GM19397 (cell line): Measurements from ENCODE around the gene RAB3IL1.

Experiments
- ATAC-seq: cut with Tn5 transposase; IDR thresholded peaks from one replicate; pipeline ENCODE4 v1.9.1; 2021; ENCODE audit warnings: mild to moderate bottlenecking, moderate library complexity; ENCODE audit not compliant: unreplicated experiment

RAB3IL1 gene

DNA sequence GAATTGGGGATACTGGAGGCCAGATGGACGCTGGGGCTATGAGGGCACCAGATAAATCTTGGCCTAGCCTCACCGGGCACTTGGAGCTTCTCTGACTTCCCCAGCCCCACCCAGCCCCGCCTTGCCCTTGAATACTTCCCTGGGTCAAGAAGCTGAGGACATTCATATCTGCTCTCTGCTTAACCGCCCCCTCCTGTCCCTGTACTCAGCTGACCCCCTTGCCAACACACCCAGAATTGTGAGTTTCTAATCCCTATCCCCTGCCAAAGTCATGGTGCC is 48.0 kb downstream of the RAB3IL1 start:
- no peak for ATAC-seq

GRCh38 chr11:61868571-61869428 is 48.6 kb downstream of the RAB3IL1 start:
- no peak for ATAC-seq

DNA sequence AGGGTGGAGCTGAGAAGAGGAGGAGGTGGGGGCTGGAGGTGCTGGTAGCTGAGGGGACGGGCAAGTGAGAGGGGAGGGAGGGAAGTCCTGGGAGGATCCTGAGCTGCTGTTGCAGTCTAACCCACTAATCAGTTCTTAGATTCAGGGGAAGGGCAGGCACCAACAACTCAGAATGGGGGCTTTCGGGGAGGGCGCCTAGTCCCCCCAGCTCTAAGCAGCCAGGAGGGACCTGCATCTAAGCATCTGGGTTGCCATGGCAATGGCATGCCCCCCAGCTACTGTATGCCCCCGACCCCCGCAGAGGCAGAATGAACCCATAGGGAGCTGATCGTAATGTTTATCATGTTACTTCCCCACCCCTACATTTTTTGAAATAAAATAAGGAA is 50.4 kb downstream of the RAB3IL1 start:
- no peak for ATAC-seq

- no peak for ATAC-seq
These were observed 51.0 kb downstream of the RAB3IL1 start for GRCh38 chr11:61866231-61866957.

- no peak for ATAC-seq
These were observed 52.3 kb downstream of the RAB3IL1 start for GRCh38 chr11:61864814-61865775.

DNA sequence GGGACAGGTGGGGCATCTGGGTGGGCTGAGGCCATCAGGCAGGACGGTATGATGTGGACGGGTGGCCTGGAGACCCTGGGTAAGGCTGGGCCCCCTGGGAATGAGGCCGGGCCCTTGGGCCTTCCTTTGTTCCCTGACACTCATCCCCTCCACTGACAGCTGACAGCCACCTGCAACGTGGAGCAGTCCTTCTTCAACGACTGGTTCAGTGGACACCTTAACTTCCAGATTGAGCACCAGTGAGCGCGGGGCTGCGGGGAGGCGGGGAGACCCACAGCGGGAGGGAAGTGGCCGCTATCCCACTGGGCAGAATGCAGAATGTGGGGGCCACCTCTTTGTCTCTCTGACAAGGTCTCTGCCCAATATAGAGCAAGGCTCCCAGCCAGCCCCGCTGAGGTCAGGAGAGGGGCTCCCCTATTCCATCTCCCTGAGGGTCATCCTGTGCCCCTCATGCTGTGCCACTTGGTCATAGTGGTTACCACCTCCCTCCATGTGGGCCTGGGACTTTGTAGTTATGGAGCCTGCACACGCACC is 53.8 kb downstream of the RAB3IL1 start:
- ATAC-seq: no peak

DNA sequence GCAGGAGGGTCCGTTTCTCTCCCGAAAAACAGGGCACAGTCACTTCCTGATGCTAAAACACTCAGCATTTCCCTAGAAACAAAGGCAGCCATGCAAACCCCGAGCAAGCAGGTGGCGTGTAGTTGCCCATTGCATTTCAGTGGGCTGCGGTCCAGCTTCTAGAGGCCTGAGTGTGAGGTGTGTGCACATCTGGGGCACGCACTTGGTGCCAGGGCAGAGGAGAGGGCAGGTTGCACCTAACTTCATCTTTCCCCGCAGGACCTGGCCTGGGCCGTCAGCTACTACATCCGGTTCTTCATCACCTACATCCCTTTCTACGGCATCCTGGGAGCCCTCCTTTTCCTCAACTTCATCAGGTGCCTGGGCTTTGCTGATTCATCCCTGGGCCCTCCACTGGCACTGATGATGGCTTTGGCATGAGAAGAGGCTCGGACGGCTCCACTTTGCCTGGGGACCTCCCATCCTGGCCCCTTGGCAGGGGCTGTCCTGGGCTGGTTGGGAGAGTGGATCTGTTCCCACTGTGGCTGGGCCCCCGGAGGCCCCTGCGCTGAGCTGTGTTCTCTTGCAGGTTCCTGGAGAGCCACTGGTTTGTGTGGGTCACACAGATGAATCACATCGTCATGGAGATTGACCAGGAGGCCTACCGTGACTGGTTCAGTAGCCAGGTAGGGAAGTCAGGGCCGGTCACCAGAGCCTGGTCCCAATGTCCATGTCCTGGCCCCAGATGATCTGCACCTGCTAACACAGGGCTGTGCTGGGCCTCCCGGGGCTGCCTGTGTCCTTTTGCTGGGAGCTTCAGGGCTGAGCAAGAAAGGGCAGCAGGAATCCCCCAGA is 54.4 kb downstream of the RAB3IL1 start:
- no peak for ATAC-seq

DNA sequence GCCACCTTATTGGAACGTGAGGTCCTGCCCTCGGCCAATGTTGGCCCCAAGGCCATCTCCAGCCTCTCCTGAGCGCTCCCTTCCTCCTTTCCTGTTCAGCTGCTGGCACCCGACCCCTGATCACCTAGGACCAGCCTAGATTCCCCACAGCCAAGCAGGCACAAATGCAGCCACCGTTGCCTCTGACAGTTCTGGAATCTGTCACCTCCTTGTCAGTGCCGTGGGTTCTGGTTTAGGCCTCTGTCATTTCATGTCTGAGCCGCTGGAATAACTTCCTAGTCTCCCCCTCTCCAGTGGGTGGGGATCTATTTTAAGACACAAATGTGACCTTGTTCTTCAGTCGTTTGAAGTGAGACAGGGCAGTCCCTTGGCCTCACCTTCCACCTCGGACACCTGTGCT is 55.7 kb downstream of the RAB3IL1 start:
- no peak for ATAC-seq

GRCh38 chr11:61860054-61860903 is 57.1 kb downstream of the RAB3IL1 start:
- ATAC-seq: no peak

- no peak for ATAC-seq
These were observed 61.3 kb downstream of the RAB3IL1 start for GRCh38 chr11:61855939-61856680.

- ATAC-seq: no peak
These were observed 62.2 kb downstream of the RAB3IL1 start for GRCh38 chr11:61854966-61855714.

- no peak for ATAC-seq
These were observed 63.0 kb downstream of the RAB3IL1 start for GRCh38 chr11:61854206-61854895.

- ATAC-seq: no peak
These were observed 63.6 kb downstream of the RAB3IL1 start for GRCh38 chr11:61853698-61854169.

DNA sequence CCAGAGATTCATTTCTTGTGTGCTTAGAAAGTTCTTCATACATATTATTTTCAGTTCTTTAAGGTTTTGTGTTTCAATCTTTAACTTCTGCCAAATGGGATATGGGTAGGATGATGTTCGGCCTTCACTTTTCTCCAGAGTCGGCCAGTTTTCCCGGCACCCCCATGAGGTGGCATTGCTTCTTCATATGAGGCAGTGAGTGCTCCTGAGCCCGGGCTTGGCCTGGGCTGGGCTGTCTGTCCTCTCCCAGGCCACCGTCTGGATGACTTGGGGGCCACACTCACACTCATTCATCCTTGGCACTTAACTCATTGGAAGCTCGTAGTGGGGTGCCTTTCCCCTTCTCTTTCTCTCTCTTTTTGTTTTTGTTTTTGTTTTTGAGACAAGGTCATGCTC is 65.5 kb downstream of the RAB3IL1 start:
- no peak for ATAC-seq

DNA sequence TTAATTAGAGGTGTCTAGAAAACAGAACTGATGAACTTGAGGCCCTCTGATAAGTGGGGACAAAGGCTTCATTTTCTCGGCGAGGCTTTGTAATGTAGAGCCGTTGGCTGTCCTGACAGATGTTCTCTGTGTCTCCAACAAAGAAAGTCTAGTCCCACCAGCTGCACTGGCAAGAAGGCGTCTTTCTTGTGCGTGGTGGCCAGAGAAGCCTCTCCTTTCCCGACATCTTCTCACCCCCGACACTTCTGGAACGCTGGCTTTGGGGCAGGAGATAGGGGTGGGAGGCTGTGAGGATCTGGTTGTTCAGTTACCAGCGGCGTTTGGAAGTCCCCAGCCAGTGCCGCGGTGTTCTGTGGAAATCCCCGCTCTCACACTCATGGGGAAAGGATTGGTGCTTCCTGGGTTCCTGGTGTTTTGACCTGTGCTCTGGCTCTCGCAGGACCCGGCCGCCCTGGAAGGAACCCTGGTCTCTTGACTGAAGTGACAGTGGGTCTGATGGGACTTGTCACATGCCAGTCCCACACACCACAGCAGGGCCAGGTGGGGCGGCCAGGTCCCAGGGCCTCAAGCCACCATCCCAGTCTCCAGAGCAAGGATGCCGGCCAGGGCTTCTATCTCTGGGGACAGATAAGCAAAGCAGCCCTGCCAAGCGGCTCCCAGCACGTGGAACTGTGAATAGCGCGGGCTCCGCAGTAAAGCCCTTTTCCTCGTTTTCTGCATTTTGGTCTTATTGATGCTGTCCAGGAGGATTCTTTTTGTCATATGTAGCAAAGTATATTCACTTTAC is 66.1 kb downstream of the RAB3IL1 start:
- no peak for ATAC-seq

- ATAC-seq: no peak
These were observed 66.7 kb downstream of the RAB3IL1 start for GRCh38 chr11:61850687-61851086.
